ENCODE data around the gene SPTBN4.

SPTBN4 gene

DNA sequence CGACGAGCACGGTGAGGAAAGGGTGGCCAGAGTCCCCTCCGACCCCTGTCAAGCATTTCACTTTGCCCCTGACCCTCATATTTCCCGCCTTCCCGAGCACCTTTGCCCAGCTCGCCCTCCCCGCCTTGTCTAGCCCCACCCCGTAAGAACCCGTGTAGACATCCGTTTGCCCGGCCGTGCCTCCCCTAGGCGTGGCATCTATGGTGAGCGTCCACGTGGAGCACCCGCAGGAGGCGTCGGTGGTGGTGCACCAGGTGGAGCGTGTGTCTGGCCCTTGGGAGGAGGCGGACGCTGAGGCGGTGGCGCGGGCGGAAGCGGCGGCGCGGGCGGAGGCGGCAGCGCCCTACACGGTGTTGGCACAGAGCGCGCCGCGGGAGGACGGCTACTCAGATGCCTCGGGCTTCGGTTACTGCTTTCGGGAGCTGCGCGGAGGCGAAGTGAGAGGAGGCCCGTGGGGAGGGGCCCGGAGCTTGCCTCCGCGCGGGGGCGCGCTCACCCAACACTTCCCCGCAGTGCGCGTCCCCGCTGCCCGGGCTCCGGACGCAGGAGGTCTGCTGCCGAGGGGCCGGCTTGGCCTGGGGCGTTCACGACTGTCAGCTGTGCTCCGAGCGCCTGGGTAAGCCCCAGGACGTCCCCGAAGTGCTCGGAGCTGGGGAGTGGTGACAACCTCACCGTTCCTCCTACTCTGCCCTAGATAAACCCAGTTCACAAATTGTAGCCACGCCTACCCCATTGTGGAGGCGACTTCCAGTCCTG is 138.6 kb downstream of the SPTBN4 start (continued):
- TF ChIP-seq, protein P1, sequence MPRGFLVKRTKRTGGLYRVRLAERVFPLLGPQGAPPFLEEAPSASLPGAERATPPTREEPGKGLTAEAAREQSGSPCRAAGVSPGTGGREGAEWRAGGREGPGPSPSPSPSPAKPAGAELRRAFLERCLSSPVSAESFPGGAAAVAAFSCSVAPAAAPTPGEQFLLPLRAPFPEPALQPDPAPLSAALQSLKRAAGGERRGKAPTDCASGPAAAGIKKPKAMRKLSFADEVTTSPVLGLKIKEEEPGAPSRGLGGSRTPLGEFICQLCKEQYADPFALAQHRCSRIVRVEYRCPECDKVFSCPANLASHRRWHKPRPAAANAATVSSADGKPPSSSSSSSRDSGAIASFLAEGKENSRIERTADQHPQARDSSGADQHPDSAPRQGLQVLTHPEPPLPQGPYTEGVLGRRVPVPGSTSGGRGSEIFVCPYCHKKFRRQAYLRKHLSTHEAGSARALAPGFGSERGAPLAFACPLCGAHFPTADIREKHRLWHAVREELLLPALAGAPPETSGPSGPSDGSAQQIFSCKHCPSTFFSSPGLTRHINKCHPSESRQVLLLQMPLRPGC (tag by site-specific recombination; IDR thresholded peaks at IDR 0.05), result peak; percentile 12; the same call in 1 of the 2 replicates
- TF ChIP-seq ZFP37 (tag by site-specific recombination; IDR thresholded peaks at IDR 0.05), result peak; percentile 94
- TF ChIP-seq HOXD13 (CRISPR knock-in tag; IDR thresholded peaks at IDR 0.05; ENCODE audit: borderline replicate concordance), result no peak
- TF ChIP-seq OSR2 (tag by site-specific recombination; IDR thresholded peaks at IDR 0.05), result peak; percentile 99
- peak; percentile 91 for TF ChIP-seq ZEB2 (tag by site-specific recombination; IDR thresholded peaks at IDR 0.05)
- TF ChIP-seq, protein P2, sequence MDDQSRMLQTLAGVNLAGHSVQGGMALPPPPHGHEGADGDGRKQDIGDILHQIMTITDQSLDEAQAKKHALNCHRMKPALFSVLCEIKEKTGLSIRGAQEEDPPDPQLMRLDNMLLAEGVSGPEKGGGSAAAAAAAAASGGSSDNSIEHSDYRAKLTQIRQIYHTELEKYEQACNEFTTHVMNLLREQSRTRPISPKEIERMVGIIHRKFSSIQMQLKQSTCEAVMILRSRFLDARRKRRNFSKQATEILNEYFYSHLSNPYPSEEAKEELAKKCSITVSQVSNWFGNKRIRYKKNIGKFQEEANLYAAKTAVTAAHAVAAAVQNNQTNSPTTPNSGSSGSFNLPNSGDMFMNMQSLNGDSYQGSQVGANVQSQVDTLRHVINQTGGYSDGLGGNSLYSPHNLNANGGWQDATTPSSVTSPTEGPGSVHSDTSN (CRISPR knock-in tag; IDR thresholded peaks at IDR 0.05), result no peak
- no peak for TF ChIP-seq GLI4 (tag by site-specific recombination; IDR thresholded peaks at IDR 0.05)
- TF ChIP-seq ZNF16 (tag by site-specific recombination; IDR thresholded peaks at IDR 0.05; ENCODE audit: low read depth), result no peak
- peak; percentile 49; the same call in 1 of the 2 replicates for TF ChIP-seq ZNF423 (tag by site-specific recombination; IDR thresholded peaks at IDR 0.05)
- no peak for TF ChIP-seq ZNF792 (tag by site-specific recombination; IDR thresholded peaks at IDR 0.05)
- TF ChIP-seq ZNF521 (tag by site-specific recombination; IDR thresholded peaks at IDR 0.05), result no peak
- TF ChIP-seq, protein P3, sequence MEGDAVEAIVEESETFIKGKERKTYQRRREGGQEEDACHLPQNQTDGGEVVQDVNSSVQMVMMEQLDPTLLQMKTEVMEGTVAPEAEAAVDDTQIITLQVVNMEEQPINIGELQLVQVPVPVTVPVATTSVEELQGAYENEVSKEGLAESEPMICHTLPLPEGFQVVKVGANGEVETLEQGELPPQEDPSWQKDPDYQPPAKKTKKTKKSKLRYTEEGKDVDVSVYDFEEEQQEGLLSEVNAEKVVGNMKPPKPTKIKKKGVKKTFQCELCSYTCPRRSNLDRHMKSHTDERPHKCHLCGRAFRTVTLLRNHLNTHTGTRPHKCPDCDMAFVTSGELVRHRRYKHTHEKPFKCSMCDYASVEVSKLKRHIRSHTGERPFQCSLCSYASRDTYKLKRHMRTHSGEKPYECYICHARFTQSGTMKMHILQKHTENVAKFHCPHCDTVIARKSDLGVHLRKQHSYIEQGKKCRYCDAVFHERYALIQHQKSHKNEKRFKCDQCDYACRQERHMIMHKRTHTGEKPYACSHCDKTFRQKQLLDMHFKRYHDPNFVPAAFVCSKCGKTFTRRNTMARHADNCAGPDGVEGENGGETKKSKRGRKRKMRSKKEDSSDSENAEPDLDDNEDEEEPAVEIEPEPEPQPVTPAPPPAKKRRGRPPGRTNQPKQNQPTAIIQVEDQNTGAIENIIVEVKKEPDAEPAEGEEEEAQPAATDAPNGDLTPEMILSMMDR (tag by site-specific recombination; IDR thresholded peaks at IDR 0.05), result peak; percentile 99
- no peak for TF ChIP-seq TRIM28 (IDR thresholded peaks at IDR 0.05; ENCODE audit: borderline replicate concordance, low read length)
- no peak for TF ChIP-seq ZNF791 (tag by site-specific recombination; IDR thresholded peaks at IDR 0.05)
- TF ChIP-seq ZNF248 (tag by site-specific recombination; IDR thresholded peaks at IDR 0.05), result no peak
- no peak for TF ChIP-seq ZNF311 (tag by site-specific recombination; IDR thresholded peaks at IDR 0.05; ENCODE audit: borderline replicate concordance)
- no peak for TF ChIP-seq SCRT1 (tag by site-specific recombination; IDR thresholded peaks at IDR 0.05; ENCODE audit: borderline replicate concordance)
- TF ChIP-seq ZNF155 (tag by site-specific recombination; IDR thresholded peaks at IDR 0.05), result no peak
- no peak for TF ChIP-seq ZNF530 (tag by site-specific recombination; IDR thresholded peaks at IDR 0.05; ENCODE audit: low read depth)
- TF ChIP-seq ZIC2 (tag by site-specific recombination; IDR thresholded peaks at IDR 0.05), result peak; percentile 99
- peak; percentile 89 for TF ChIP-seq ZNF501 (tag by site-specific recombination; IDR thresholded peaks at IDR 0.05)
- TF ChIP-seq REPIN1 (tag by site-specific recombination; IDR thresholded peaks at IDR 0.05; ENCODE audit: low read depth), result no peak
- TF ChIP-seq ZNF350 (tag by site-specific recombination; IDR thresholded peaks at IDR 0.05), result no peak
- TF ChIP-seq OVOL3 (tag by site-specific recombination; IDR thresholded peaks at IDR 0.05), result 0 out of 2 replicates have a peak, but pooled peaks have one; percentile 8
- TF ChIP-seq GLIS2 (tag by site-specific recombination; IDR thresholded peaks at IDR 0.05), result peak; percentile 100
- TF ChIP-seq ZNF335 (tag by site-specific recombination; conservative IDR thresholded peaks at IDR 0.05), result peak; percentile 91
- TF ChIP-seq, protein P4, sequence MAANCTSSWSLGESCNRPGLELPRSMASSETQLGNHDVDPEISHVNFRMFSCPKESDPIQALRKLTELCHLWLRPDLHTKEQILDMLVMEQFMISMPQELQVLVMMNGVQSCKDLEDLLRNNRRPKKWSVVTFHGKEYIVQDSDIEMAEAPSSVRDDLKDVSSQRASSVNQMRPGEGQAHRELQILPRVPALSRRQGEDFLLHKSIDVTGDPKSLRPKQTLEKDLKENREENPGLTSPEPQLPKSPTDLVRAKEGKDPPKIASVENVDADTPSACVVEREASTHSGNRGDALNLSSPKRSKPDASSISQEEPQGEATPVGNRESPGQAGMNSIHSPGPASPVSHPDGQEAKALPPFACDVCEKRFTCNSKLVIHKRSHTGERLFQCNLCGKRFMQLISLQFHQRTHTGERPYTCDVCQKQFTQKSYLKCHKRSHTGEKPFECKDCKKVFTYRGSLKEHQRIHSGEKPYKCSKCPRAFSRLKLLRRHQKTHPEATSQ (tag by site-specific recombination; IDR thresholded peaks at IDR 0.05), result peak; percentile 40; the same call in 1 of the 2 replicates
- TF ChIP-seq, protein P5, sequence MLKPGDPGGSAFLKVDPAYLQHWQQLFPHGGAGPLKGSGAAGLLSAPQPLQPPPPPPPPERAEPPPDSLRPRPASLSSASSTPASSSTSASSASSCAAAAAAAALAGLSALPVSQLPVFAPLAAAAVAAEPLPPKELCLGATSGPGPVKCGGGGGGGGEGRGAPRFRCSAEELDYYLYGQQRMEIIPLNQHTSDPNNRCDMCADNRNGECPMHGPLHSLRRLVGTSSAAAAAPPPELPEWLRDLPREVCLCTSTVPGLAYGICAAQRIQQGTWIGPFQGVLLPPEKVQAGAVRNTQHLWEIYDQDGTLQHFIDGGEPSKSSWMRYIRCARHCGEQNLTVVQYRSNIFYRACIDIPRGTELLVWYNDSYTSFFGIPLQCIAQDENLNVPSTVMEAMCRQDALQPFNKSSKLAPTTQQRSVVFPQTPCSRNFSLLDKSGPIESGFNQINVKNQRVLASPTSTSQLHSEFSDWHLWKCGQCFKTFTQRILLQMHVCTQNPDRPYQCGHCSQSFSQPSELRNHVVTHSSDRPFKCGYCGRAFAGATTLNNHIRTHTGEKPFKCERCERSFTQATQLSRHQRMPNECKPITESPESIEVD (tag by site-specific recombination; IDR thresholded peaks at IDR 0.05), result no peak
- no peak for TF ChIP-seq ZFP3 (tag by site-specific recombination; IDR thresholded peaks at IDR 0.05; ENCODE audit: low read depth)
- TF ChIP-seq, protein P6, sequence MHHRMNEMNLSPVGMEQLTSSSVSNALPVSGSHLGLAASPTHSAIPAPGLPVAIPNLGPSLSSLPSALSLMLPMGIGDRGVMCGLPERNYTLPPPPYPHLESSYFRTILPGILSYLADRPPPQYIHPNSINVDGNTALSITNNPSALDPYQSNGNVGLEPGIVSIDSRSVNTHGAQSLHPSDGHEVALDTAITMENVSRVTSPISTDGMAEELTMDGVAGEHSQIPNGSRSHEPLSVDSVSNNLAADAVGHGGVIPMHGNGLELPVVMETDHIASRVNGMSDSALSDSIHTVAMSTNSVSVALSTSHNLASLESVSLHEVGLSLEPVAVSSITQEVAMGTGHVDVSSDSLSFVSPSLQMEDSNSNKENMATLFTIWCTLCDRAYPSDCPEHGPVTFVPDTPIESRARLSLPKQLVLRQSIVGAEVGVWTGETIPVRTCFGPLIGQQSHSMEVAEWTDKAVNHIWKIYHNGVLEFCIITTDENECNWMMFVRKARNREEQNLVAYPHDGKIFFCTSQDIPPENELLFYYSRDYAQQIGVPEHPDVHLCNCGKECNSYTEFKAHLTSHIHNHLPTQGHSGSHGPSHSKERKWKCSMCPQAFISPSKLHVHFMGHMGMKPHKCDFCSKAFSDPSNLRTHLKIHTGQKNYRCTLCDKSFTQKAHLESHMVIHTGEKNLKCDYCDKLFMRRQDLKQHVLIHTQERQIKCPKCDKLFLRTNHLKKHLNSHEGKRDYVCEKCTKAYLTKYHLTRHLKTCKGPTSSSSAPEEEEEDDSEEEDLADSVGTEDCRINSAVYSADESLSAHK (tag by site-specific recombination; IDR thresholded peaks at IDR 0.05), result peak; percentile 29; the same call in 1 of the 2 replicates
- peak; percentile 82 for TF ChIP-seq KLF10 (tag by site-specific recombination; IDR thresholded peaks at IDR 0.05)

All from HEK293 (cell line).